GM12878 (cell line): ENCODE data around the gene IRAK2.
A peak's percentile ranks its signal among the peaks of the same experiment; 100 is the strongest.

Experiments
- ATF7 ChIP-seq: fragments of 450-650 bp; IDR thresholded peaks from 2 replicates; pipeline ENCODE4 v1.6.1; 2016; ENCODE audit warnings: low read depth, mild to moderate bottlenecking
- CREB1 ChIP-seq: IDR thresholded peaks from 2 replicates; pipeline ENCODE4 v1.6.1; 2012; ENCODE audit warnings: low read depth, mild to moderate bottlenecking, inconsistent platforms
- EGR1 ChIP-seq, 2 experiments: IDR thresholded peaks; 1 replicate in 1 of 2; 2 replicates in 1 of 2; pipeline ENCODE4 v1.6.1; 2011 to 2012; ENCODE audit warnings: low read depth in 2 of 2, low read length in 2 of 2, borderline replicate concordance in 1 of 2, mild to moderate bottlenecking in 1 of 2, moderate library complexity in 1 of 2
- EP300 ChIP-seq, 2 experiments: fragments of 150-350 bp in 1 of 2; IDR thresholded peaks; 2 replicates each; pipeline ENCODE4 v1.6.1; 2011 to 2012; ENCODE audit warnings: low read depth in 2 of 2, low read length in 2 of 2, borderline replicate concordance in 1 of 2, improper control_type of control experiment in 1 of 2, inconsistent platforms in 1 of 2; ENCODE audit not compliant: control insufficient read depth in 1 of 2
- EZH2 ChIP-seq: IDR thresholded peaks from 2 replicates; pipeline ENCODE4 v1.6.1; 2012; ENCODE audit warnings: low read depth, mild to moderate bottlenecking, control low read depth, inconsistent platforms, low read length, borderline replicate concordance; ENCODE audit not compliant: control insufficient read depth
- GABPA ChIP-seq: IDR thresholded peaks from 2 replicates; pipeline ENCODE4 v1.6.1; 2014; ENCODE audit warnings: antibody characterized with exemption, low read depth, mild to moderate bottlenecking, inconsistent platforms
- JUNB ChIP-seq: IDR thresholded peaks from 2 replicates; pipeline ENCODE4 v1.6.1; 2016; ENCODE audit warnings: antibody characterized with exemption, mild to moderate bottlenecking
- POLR2A ChIP-seq: IDR thresholded peaks from 2 replicates; pipeline ENCODE4 v1.6.1; 2011; ENCODE audit warnings: low read depth, mild to moderate bottlenecking, low read length
- TF ChIP-seq, protein P1 (sequence below): fragments of 450-650 bp; formaldehyde crosslinking; IDR thresholded peaks from 2 replicates; pipeline ENCODE4 v1.4.0; 2022; ENCODE audit warnings: mild to moderate bottlenecking, moderate library complexity
- TF ChIP-seq, protein P2 (sequence below), 3 experiments: IDR thresholded peaks in 2 of 3; conservative IDR thresholded peaks in 1 of 3; 2 replicates each; pipeline ENCODE4 v1.5.1; 2011; ENCODE audit warnings: low read depth in 3 of 3, low read length in 3 of 3, mild to moderate bottlenecking in 3 of 3, control low read depth in 2 of 3, moderate library complexity in 2 of 3, inconsistent platforms in 1 of 3, mixed read lengths in 1 of 3; ENCODE audit not compliant: control insufficient read depth in 2 of 3, insufficient read depth in 1 of 3; ENCODE audit errors: extremely low read depth in 1 of 3
- TF ChIP-seq, protein P3 (sequence below): IDR thresholded peaks from 2 replicates; pipeline ENCODE4 v1.6.1; 2011; ENCODE audit warnings: low read depth, low read length, improper control_type of control experiment, borderline replicate concordance
- TF ChIP-seq, protein P4 (sequence below): IDR thresholded peaks from 2 replicates; pipeline ENCODE4 v1.6.1; 2011; ENCODE audit warnings: borderline replicate concordance, low read depth, mild to moderate bottlenecking, moderate library complexity, mixed read lengths, low read length; ENCODE audit not compliant: insufficient read depth; ENCODE audit errors: extremely low read length
- TF ChIP-seq, protein P5 (sequence below): IDR thresholded peaks from 2 replicates; pipeline ENCODE4 v1.6.1; 2012; ENCODE audit warnings: mild to moderate bottlenecking, low read depth, low read length
- TF ChIP-seq, protein P6 (sequence below): fragments of 450-650 bp; IDR thresholded peaks from 2 replicates; pipeline ENCODE4 v1.6.1; 2017; ENCODE audit warnings: mild to moderate bottlenecking, low read depth, inconsistent platforms; ENCODE audit not compliant: poor library complexity, severe bottlenecking

DNA sequence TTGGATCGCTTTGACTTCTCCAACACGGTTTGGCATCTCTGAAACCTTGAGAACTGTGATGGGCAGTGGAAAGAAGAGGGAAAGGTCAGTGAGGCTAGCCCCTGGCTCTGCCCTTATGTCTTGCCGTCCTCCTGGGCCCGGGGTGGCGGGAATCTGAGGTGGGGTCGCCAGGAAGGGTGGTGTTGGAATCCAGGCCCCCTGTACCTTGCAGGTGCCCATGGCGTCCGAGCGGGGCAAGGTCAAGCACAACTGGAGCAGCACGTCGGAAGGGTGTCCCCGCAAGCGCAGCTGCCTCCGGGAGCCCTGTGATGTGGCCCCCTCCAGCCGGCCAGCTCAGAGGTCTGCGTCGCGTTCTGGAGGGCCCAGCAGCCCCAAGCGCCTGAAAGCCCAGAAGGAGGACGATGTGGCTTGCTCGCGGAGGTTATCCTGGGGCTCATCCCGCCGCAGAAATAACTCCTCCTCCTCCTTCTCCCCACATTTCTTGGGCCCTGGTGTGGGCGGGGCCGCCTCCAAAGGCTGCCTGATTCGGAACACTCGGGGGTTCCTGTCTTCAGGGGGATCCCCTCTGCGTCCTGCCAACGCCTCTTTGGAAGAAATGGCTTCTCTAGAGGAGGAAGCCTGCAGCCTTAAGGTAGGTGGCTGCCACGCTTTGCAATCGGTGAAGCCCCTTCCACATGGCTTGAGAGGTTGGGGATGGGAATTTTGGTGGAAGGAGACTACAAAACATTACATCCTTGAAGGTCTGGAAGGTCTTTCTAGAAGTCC is 84.4 kb downstream of the IRAK2 start:
- no peak for TF ChIP-seq GABPA
- TF ChIP-seq JUNB = no peak
- no peak for TF ChIP-seq EP300 (IDR thresholded peaks at IDR 0.05; ENCODE audit: borderline replicate concordance in 1 of 2, control insufficient read depth in 1 of 2, low read depth in 2 of 2, low read length in 2 of 2)
- TF ChIP-seq, protein P1, sequence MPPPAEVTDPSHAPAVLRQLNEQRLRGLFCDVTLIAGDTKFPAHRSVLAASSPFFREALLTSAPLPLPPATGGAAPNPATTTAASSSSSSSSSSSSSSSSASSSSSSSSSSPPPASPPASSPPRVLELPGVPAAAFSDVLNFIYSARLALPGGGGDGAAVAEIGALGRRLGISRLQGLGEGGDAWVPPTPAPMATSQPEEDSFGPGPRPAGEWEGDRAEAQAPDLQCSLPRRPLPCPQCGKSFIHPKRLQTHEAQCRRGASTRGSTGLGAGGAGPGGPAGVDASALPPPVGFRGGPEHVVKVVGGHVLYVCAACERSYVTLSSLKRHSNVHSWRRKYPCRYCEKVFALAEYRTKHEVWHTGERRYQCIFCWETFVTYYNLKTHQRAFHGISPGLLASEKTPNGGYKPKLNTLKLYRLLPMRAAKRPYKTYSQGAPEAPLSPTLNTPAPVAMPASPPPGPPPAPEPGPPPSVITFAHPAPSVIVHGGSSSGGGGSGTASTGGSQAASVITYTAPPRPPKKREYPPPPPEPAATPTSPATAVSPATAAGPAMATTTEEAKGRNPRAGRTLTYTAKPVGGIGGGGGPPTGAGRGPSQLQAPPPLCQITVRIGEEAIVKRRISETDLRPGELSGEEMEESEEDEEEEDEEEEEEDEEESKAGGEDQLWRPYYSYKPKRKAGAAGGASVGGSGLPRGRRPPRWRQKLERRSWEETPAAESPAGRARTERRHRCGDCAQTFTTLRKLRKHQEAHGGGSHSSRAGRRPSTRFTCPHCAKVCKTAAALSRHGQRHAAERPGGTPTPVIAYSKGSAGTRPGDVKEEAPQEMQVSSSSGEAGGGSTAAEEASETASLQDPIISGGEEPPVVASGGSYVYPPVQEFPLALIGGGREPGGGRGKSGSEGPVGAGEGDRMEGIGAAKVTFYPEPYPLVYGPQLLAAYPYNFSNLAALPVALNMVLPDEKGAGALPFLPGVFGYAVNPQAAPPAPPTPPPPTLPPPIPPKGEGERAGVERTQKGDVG (CRISPR knock-in tag) = no peak
- TF ChIP-seq EZH2 = no peak
- TF ChIP-seq, protein P2, sequence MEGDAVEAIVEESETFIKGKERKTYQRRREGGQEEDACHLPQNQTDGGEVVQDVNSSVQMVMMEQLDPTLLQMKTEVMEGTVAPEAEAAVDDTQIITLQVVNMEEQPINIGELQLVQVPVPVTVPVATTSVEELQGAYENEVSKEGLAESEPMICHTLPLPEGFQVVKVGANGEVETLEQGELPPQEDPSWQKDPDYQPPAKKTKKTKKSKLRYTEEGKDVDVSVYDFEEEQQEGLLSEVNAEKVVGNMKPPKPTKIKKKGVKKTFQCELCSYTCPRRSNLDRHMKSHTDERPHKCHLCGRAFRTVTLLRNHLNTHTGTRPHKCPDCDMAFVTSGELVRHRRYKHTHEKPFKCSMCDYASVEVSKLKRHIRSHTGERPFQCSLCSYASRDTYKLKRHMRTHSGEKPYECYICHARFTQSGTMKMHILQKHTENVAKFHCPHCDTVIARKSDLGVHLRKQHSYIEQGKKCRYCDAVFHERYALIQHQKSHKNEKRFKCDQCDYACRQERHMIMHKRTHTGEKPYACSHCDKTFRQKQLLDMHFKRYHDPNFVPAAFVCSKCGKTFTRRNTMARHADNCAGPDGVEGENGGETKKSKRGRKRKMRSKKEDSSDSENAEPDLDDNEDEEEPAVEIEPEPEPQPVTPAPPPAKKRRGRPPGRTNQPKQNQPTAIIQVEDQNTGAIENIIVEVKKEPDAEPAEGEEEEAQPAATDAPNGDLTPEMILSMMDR (IDR thresholded peaks at IDR 0.05 in 2 of 3, conservative IDR thresholded peaks at IDR 0.05 in 1 of 3; ENCODE audit: control insufficient read depth in 2 of 3, extremely low read depth in 1 of 3, insufficient read depth in 1 of 3, low read depth in 3 of 3, low read length in 3 of 3) = no peak
- TF ChIP-seq, protein P3, sequence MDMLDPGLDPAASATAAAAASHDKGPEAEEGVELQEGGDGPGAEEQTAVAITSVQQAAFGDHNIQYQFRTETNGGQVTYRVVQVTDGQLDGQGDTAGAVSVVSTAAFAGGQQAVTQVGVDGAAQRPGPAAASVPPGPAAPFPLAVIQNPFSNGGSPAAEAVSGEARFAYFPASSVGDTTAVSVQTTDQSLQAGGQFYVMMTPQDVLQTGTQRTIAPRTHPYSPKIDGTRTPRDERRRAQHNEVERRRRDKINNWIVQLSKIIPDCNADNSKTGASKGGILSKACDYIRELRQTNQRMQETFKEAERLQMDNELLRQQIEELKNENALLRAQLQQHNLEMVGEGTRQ = no peak
- TF ChIP-seq, protein P4, sequence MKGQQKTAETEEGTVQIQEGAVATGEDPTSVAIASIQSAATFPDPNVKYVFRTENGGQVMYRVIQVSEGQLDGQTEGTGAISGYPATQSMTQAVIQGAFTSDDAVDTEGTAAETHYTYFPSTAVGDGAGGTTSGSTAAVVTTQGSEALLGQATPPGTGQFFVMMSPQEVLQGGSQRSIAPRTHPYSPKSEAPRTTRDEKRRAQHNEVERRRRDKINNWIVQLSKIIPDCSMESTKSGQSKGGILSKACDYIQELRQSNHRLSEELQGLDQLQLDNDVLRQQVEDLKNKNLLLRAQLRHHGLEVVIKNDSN = no peak
- TF ChIP-seq CREB1 = no peak
- TF ChIP-seq, protein P5, sequence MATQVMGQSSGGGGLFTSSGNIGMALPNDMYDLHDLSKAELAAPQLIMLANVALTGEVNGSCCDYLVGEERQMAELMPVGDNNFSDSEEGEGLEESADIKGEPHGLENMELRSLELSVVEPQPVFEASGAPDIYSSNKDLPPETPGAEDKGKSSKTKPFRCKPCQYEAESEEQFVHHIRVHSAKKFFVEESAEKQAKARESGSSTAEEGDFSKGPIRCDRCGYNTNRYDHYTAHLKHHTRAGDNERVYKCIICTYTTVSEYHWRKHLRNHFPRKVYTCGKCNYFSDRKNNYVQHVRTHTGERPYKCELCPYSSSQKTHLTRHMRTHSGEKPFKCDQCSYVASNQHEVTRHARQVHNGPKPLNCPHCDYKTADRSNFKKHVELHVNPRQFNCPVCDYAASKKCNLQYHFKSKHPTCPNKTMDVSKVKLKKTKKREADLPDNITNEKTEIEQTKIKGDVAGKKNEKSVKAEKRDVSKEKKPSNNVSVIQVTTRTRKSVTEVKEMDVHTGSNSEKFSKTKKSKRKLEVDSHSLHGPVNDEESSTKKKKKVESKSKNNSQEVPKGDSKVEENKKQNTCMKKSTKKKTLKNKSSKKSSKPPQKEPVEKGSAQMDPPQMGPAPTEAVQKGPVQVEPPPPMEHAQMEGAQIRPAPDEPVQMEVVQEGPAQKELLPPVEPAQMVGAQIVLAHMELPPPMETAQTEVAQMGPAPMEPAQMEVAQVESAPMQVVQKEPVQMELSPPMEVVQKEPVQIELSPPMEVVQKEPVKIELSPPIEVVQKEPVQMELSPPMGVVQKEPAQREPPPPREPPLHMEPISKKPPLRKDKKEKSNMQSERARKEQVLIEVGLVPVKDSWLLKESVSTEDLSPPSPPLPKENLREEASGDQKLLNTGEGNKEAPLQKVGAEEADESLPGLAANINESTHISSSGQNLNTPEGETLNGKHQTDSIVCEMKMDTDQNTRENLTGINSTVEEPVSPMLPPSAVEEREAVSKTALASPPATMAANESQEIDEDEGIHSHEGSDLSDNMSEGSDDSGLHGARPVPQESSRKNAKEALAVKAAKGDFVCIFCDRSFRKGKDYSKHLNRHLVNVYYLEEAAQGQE = no peak
- peak; percentile 74 for TF ChIP-seq POLR2A
- TF ChIP-seq, protein P6, sequence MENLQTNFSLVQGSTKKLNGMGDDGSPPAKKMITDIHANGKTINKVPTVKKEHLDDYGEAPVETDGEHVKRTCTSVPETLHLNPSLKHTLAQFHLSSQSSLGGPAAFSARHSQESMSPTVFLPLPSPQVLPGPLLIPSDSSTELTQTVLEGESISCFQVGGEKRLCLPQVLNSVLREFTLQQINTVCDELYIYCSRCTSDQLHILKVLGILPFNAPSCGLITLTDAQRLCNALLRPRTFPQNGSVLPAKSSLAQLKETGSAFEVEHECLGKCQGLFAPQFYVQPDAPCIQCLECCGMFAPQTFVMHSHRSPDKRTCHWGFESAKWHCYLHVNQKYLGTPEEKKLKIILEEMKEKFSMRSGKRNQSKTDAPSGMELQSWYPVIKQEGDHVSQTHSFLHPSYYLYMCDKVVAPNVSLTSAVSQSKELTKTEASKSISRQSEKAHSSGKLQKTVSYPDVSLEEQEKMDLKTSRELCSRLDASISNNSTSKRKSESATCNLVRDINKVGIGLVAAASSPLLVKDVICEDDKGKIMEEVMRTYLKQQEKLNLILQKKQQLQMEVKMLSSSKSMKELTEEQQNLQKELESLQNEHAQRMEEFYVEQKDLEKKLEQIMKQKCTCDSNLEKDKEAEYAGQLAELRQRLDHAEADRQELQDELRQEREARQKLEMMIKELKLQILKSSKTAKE = no peak
- TF ChIP-seq ATF7 = no peak
- no peak for TF ChIP-seq EGR1 (IDR thresholded peaks at IDR 0.05; ENCODE audit: borderline replicate concordance in 1 of 2, low read depth in 2 of 2, low read length in 2 of 2)
